AG04449 (cell line): ENCODE data around the gene KIF21B.

Source experiments
- CTCF ChIA-PET: fragments of 350-600 bp; formaldehyde crosslinking; extraction: SDS; loops from one replicate; lab custom pipeline; 2021; ENCODE audit warnings: antibody characterized with exemption; lab: Yijun Ruan, JAX
- POLR2A ChIA-PET: fragments of 400-600, 350-600 bp; formaldehyde crosslinking; extraction: SDS; loops from one replicate; lab custom pipeline; 2020; ENCODE audit warnings: antibody characterized with exemption, inconsistent platforms; lab: Yijun Ruan, JAX
- DNase-seq: peaks from one replicate; pipeline ENCODE4 v3.0.0-alpha.2; 2010; ENCODE audit warnings: low read depth, low spot score
- H3K4me3 ChIP-seq: 2 replicates; pipeline ENCODE4 v1.5.1; 2011; ENCODE audit warnings: low read depth, mild to moderate bottlenecking, control low read depth, low read length
- TF ChIP-seq, protein P1 (sequence below): IDR thresholded peaks from one replicate; pipeline ENCODE4 v1.5.1; 2011; ENCODE audit warnings: mild to moderate bottlenecking, moderate library complexity, low read length, control low read depth, inconsistent platforms; ENCODE audit not compliant: insufficient read depth; ENCODE audit errors: missing control alignments

KIF21B gene, protein sequence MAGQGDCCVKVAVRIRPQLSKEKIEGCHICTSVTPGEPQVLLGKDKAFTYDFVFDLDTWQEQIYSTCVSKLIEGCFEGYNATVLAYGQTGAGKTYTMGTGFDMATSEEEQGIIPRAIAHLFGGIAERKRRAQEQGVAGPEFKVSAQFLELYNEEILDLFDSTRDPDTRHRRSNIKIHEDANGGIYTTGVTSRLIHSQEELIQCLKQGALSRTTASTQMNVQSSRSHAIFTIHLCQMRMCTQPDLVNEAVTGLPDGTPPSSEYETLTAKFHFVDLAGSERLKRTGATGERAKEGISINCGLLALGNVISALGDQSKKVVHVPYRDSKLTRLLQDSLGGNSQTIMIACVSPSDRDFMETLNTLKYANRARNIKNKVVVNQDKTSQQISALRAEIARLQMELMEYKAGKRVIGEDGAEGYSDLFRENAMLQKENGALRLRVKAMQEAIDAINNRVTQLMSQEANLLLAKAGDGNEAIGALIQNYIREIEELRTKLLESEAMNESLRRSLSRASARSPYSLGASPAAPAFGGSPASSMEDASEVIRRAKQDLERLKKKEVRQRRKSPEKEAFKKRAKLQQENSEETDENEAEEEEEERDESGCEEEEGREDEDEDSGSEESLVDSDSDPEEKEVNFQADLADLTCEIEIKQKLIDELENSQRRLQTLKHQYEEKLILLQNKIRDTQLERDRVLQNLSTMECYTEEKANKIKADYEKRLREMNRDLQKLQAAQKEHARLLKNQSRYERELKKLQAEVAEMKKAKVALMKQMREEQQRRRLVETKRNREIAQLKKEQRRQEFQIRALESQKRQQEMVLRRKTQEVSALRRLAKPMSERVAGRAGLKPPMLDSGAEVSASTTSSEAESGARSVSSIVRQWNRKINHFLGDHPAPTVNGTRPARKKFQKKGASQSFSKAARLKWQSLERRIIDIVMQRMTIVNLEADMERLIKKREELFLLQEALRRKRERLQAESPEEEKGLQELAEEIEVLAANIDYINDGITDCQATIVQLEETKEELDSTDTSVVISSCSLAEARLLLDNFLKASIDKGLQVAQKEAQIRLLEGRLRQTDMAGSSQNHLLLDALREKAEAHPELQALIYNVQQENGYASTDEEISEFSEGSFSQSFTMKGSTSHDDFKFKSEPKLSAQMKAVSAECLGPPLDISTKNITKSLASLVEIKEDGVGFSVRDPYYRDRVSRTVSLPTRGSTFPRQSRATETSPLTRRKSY (N-terminal part only)

DNA sequence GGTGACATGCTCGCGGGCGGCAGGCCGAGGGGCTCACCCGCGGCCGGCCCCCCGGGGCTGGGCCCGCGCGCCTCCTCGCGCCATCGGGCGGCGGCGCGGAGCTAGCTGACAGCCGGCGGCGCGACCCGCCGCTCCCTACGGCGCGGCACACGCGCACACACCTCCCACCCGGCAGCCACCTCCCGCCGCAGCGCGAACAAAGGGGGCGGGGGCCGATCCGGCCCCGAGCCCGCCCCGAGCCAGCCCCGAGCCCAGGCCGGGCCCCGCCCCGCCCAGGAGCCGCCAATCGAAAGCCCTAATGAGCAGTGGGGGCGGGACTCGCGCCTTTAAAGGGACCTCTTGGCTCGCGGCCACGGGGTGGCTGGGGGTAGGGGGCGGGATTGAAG lies at the start of gene KIF21B:
Gene KIF21B, minus strand, starts transcription at position 198 of the 386 bp plus-strand sequence. CDS start 331 bp downstream, outside the sequence.
- H3K4me3 ChIP-seq: peak within 1 kb of the TSS; percentile 64
- ChIA-PET CTCF (interaction anchor here (1.0 to 8.4 kb wide), 4 partner anchors 13 to 51 kb away, joined by 3 to 125 read pairs (median 10); no protein-coding TSS in a partner anchor), POLR2A (no interaction called here)
- DNase-seq: no peak
- TF ChIP-seq, protein P1, sequence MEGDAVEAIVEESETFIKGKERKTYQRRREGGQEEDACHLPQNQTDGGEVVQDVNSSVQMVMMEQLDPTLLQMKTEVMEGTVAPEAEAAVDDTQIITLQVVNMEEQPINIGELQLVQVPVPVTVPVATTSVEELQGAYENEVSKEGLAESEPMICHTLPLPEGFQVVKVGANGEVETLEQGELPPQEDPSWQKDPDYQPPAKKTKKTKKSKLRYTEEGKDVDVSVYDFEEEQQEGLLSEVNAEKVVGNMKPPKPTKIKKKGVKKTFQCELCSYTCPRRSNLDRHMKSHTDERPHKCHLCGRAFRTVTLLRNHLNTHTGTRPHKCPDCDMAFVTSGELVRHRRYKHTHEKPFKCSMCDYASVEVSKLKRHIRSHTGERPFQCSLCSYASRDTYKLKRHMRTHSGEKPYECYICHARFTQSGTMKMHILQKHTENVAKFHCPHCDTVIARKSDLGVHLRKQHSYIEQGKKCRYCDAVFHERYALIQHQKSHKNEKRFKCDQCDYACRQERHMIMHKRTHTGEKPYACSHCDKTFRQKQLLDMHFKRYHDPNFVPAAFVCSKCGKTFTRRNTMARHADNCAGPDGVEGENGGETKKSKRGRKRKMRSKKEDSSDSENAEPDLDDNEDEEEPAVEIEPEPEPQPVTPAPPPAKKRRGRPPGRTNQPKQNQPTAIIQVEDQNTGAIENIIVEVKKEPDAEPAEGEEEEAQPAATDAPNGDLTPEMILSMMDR: no peak

DNA sequence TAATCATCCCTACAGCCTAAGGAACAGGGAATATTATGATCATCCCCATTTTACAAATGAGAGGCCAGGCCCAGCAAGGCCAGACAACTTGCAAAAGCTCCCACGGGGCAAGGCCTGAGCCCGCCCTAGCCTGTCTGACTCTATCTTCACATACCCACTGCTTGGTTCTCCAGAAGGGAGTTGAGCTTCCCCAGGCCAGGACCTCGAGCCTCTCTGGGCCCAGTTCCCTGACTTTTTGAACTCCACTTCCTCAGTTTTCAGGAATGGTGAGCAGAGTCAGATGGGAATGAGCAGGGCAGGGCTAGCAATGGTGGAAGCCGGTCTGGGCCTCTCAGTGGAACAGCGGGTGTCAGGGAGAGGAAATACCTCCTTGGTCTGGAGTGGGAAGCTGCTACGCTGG lies 49.4 kb upstream of the KIF21B start:
- H3K4me3 ChIP-seq: no peak overlapping the region
- no peak for DNase-seq
- ChIA-PET POLR2A (no interaction called here), CTCF (interaction anchor here (0.9 to 1.7 kb wide), 2 partner anchors 12 to 101 kb away, joined by 4 to 6 read pairs; no protein-coding TSS in a partner anchor)
- TF ChIP-seq, protein P1: no peak

DNA sequence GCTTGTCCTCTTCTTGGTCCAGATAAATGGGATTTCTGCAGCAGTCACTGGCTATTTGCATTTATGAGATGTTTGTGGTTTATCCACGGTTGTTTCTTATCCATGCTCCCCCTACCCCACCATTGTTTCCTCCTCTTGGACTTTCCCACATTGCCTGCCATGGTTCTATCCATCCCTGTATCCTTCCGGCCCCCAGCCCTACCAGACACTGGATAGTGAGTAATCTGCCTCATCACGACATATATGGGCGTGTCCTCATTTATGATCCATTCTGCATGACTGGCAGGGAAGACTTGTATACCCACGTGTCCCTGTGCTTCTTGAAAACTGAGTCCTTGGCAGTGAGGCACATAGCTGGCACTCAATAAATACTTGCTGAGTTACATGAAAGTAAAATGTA lies 48.6 kb upstream of the KIF21B start:
- DNase-seq: no peak
- ChIA-PET POLR2A (no interaction called here), CTCF (interaction anchor here (0.9 to 5.4 kb wide), 3 partner anchors 11 to 100 kb away, joined by 4 to 47 read pairs (median 6); no protein-coding TSS in a partner anchor)
- TF ChIP-seq, protein P1: no peak
- H3K4me3 ChIP-seq: no peak overlapping the region

DNA sequence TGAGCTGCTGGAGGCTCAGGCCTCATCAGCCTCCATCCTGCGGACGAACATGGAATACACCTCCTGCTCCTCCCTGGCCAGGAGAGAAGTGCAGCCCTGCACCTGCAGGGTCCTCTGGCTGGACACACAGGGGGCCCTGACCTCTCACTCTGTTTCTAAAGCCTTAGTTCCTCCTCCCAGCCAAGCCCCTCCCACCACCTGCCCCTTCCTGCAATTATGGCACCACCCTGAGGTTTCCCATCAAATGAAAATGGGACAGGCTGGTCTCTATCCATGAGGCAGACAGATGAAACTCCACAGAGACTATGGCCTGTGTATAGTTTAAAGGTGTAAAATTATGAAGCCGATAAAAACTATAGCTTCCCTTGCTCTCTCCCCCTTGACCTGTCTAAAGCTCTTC lies 46.1 kb upstream of the KIF21B start:
- DNase-seq: no peak
- CTCF ChIA-PET: interaction anchor here (1.4 to 5.4 kb wide), 3 partner anchors 14 to 98 kb away, joined by 9 to 47 read pairs (median 11); no protein-coding TSS in a partner anchor
- no peak overlapping the region for H3K4me3 ChIP-seq
- POLR2A ChIA-PET: no interaction called here
- TF ChIP-seq, protein P1: no peak

DNA sequence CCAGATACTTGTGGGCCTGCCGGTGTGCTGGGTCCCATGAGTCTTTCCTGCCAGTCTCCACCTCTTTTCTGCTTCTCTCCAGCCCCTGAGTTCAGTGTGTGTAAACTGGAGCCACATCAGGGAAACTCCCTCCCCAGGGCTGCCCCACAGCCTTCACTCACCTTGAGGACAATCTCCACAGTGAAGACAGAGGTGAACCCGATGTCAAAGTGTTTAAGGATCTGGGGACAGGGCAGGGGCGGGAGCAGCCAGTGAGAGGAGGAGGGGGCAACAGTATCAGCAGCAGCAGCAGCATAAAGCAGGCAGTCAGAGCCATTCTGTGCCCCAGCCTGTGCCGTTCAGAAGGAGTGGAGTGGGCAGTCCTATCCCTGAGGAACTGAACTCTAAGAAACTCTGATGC lies 45.5 kb upstream of the KIF21B start:
- ChIA-PET POLR2A (no interaction called here), CTCF (interaction anchor here (1.4 to 5.4 kb wide), 2 partner anchors 14 to 97 kb away, joined by 9 to 47 read pairs; no protein-coding TSS in a partner anchor)
- TF ChIP-seq, protein P1: no peak
- H3K4me3 ChIP-seq: no peak overlapping the region
- no peak for DNase-seq
